Measurements from ENCODE around the gene NCKAP5. TPM values are rescaled to one million over a fixed set of nuclear protein-coding genes. Genes with fewer than 3 reads are reported as not detected.
A peak's percentile ranks its signal among the peaks of the same experiment; 100 is the strongest.

Gene NCKAP5
- total RNA-seq, 1 donor from 2014 or later = 18.4 TPM

- peak; percentile 48 for DNase-seq
Observed at GRCh38 chr2:133378928-133379549, 189.2 kb downstream of the NCKAP5 start.

DNA sequence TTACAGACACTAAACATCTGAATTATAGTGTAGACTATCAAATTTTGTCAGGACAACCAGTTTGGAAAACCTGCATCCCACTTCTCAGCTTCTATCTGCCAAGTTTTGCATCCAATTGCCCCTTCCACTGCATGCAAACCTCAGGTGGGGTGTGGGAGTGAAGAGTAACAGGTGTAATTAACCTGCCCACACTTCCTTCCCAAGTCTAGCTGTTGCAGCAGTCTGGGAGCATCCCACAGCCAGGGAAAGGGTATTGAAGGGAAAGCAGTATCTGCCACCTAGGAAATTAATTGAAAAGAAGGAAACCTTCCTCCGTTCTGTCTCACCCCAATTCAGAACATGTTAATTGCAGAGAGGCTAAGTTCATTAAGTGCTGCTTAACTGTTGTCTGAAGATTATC lies 189.9 kb downstream of the NCKAP5 start:
- no peak for DNase-seq

DNA sequence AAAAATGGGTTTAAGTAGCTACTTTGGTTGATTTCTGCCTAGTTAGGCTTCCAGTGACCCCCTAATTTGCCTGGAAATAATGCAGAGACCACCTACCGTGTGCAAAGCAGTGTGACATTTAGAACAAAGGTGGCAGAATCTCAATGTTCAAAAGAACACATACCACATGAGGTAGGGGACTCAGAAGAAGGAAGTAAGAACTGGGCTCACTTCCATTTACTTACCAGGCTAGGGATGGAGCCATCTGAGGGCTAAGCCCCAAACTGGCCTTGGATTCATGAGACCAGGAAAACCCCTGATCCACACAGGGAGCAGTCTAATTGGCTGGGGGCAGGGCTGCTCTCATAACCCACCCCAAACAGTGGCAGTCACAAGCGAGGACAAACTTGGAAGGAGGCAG lies 190.7 kb downstream of the NCKAP5 start:
- no peak for DNase-seq

- DNase-seq = peak; percentile 33
Observed at GRCh38 chr2:133377021-133377481, 191.2 kb downstream of the NCKAP5 start.

GRCh38 chr2:133374781-133375180 lies 193.5 kb downstream of the NCKAP5 start:
- DNase-seq = no peak

- no peak for DNase-seq
Observed at GRCh38 chr2:133371286-133371685, 197.0 kb downstream of the NCKAP5 start.

DNA sequence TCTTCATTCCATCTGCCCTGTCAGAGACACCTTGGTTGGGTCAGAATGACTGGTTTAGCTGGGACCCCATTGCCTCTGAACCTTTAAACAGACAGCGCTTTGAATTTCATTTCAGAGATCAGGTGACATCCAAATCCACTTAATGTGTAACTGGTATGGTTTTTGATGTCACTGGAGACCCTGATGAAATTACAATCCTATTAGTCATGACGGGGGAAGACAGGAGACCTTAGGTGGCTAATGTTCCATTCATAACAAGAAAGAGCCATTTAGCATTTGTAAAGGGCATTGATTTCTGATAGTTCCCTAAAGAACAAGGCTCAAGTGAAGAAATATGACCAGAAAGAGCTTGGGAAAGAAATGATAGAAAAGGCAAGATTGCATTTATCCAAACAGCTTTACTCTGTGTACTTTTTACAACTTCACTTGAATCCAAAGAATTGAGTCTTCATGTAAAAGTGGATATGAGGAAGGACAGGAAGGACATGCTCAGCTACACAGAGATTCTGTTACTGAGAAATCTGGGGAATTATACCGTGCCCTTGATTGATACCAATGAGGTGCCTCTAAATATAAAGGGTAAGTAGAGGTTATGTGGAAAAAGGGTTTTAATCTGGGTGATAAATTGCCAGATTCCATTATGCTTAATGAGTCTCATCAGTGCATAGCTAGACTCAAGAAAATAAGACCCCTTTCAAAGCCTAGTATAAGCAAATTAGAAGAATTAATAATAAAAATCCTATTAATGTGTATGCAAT lies 198.2 kb downstream of the NCKAP5 start:
- no peak for DNase-seq

DNA sequence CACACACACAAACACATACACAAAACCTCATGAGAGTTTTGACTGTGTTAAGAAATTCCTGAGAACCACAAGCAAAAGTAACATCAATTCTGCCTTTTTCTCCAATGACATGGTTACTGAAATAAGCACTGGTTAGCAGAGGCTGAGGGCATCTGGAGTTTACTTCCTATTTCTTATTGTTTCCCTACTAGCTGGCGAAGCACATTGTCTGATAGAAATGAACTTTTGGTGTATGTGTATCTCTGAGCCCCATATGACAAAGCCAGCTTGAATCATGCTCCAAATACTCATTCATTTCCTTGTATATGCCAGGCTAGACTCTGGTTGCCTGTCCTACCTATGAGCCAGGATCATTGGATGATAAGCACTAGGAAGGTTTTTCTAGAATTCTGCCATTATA lies 203.1 kb downstream of the NCKAP5 start:
- DNase-seq = no peak

- DNase-seq = no peak
Observed at GRCh38 chr2:133364636-133365035, 203.6 kb downstream of the NCKAP5 start.

DNA sequence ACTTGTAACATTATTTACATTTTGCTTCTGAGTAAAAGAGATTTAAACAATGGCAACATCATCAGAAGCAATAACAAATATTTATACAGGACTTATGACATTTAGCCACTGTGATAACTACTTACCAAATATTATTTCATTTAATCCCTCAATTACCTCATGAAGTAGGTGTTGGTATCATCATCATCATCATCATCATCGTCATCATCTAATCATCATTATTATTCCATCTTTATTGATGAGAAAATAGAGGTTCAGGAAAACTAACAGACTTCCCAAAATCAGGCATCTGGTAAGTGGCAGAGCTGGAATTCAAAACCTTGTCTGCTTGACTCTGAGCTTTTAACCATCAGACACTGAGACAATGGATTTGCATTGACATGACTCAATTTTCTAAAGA lies 204.4 kb downstream of the NCKAP5 start:
- no peak for DNase-seq

DNA sequence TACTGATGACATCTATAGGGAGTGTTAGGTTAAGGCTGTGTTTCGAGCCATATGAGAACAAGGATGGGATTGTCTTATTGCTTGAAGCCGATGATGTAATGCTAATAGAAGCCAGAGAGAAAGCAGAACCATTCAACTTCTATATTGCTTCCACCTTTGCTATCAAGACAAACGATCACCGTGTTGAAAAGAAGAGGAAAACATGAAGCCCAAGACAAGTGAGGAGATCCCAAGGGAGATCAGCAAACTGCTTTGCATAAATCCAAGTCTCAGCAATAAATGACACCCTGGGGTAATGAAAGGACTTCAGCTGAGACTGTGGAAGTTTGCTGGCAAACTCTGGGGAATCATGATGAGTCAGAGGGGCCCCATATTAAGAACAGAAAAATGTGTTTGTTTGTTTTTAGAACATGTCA lies 206.2 kb downstream of the NCKAP5 start:
- DNase-seq = peak; percentile 76

DNA sequence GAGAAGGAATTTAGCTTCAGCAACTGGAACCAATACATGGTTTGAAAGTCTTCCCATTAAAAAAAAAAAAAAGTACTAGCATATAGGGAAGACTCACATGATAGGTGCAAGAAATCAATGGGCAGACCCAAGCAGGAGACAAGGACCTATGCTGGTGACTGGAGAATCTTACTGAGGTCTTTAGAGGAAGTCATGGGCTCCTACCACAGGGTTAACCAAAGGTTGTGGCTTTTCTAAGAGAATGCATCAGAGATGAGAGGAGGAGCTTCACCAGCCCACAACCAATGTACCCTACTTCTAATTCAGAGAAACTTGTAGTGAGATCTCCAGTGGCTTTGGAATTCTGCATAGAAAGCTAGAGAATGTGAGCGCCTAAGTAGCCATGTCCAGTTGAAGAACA lies 207.4 kb downstream of the NCKAP5 start:
- DNase-seq = no peak

DNA sequence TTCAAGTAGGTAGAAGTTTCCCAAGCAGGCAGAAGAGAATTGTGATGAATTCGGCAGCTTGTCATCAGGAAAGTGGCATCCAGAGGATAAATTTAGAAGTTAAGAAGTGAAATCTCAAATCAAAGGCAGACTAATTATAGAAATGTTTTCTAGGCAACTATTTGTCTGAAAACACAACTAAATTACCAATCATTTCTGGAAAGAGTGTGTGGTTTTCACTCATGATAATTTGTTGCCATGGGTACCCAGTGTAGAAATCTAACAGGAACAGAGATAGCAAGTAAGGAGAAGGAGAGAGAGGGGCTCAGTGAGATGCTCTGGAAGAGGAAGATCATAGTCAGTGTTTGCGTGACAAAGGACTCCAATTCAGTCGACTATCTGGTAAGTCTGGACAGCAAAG lies 208.1 kb downstream of the NCKAP5 start:
- DNase-seq = no peak

GRCh38 chr2:133352719-133353118 lies 215.5 kb downstream of the NCKAP5 start:
- DNase-seq = peak; percentile 79

- no peak for DNase-seq
Observed at GRCh38 chr2:133346654-133347053, 221.6 kb downstream of the NCKAP5 start.

- DNase-seq = no peak
Observed at GRCh38 chr2:133345638-133346037, 222.6 kb downstream of the NCKAP5 start.

DNA sequence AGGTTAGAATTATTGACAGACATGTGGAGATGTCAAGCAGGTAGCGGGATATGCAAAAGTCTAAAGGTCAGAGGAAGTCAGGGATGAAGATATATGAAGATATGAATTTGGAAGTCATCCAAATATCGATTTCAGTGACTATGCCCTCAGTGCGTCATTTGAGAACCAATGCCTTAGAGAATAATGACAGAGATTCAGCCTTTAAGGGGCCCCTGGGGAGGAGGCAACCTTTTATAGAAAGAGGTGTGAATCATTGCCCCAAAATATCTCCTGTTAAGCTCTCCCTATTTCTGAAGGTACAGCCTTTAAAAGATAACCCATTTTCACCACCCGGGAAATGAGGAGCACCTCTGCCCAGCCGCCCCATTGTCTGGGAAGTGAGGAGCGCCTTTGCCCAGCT lies 223.4 kb downstream of the NCKAP5 start:
- no peak for DNase-seq

GRCh38 chr2:133343018-133343352 lies 225.3 kb downstream of the NCKAP5 start:
- DNase-seq = no peak

- DNase-seq = no peak
Observed at GRCh38 chr2:133342286-133343017, 225.8 kb downstream of the NCKAP5 start.

- DNase-seq = no peak
Observed at GRCh38 chr2:133341575-133341974, 226.7 kb downstream of the NCKAP5 start.

DNA sequence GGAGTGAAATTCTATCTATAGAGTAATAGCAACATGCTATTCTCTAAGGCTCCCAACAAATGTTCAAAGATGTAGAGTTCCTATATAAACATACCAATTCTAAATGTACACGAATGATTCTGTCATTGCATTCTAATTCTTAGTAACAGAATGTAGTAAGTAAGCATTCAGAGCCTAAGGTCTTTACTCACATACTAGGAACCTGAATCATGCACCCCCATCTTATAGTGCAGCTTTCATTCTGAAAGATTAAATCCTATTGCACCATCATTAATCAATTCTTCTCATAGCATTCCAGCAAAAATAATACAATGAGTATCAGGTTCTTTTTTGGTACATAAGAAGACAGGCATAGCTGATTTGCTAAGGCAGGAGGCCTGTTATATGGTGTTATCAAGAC lies 230.0 kb downstream of the NCKAP5 start:
- no peak for DNase-seq

DNA sequence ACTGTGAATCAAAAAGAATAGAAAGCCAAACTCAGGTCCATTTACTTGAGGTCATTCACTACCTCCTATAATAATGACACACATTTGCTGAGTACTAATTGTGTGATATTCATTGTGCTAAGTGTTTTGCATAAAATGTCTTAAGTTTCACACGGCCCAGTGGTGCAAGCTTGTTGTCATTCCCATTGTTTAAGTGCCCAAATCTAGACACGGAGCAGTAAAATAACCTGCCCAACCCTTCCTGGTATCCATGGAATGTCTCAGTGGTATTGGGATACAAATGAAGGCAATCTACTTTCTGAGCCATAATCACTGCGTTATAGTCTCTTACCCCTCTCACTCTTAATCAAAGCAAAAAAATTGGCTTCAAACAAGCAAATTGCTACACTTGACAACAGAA lies 233.3 kb downstream of the NCKAP5 start:
- no peak for DNase-seq

DNA sequence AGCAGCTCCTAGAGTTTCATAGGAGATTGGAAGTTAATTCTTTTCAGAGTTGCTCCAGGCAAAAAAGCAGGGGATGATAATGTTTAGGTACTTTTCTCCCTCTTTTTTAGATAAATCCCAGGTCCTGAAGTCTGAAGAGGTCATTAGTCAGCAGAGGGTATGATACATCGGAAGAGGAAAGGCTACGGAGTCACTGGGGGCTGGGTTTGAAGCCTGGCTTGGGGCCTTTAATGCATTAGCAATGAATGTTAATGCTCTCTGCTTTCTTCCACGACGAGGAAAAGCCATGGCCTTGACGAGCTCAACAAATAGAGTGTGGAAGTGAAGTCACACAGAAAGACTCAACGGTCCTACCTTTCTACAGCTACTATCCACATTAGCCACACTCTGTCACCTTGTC lies 235.1 kb downstream of the NCKAP5 start:
- DNase-seq = no peak

Measured in tongue (tissue), 2 donors.